Subcutaneous adipose tissue (tissue), 4 donors: ENCODE measurements around the gene LIM2. TPM values are rescaled to one million over a fixed set of nuclear protein-coding genes. Genes with fewer than 3 reads are reported as not detected.

Experiments used
- CTCF ChIP-seq: fragments of 450-650 bp; IDR thresholded peaks from one replicate; pipeline ENCODE4 v1.5.1; 2016; ENCODE audit warnings: low read depth, mild to moderate bottlenecking, control low read depth, antibody characterized with exemption, moderate library complexity
- total RNA-seq, 4 donors: library from RNA; depleted of rRNA; stranded (reverse); fragments of >200 nt; gene quantifications; one replicate each; pipeline ENCODE4 v1.1.0, GENCODE V29; 2016

LIM2 gene
- total RNA-seq, 4 donors from 2014 or later = not detected

- no peak for TF ChIP-seq CTCF
Observed at GRCh38 chr19:51372649-51373504, 14.9 kb downstream of the LIM2 start, which contains the start of gene NKG7. Gene NKG7 (minus strand): TSS chr19:51372654. CDS start chr19:51372535, 119 bp downstream.

- no peak for TF ChIP-seq CTCF
Observed at GRCh38 chr19:51372021-51372648, 15.6 kb downstream of the LIM2 start.

GRCh38 chr19:51371186-51371690 lies 16.5 kb downstream of the LIM2 start:
- no peak for TF ChIP-seq CTCF

- TF ChIP-seq CTCF = no peak
Observed at GRCh38 chr19:51370230-51370629, 17.5 kb downstream of the LIM2 start.

- TF ChIP-seq CTCF = no peak
Observed at GRCh38 chr19:51368366-51369282, 19.1 kb downstream of the LIM2 start, which contains the start of gene CLDND2. Gene CLDND2 (minus strand): TSS chr19:51369003. CDS start chr19:51368577, 426 bp downstream.

GRCh38 chr19:51367565-51368365 lies 20.0 kb downstream of the LIM2 start:
- no peak for TF ChIP-seq CTCF
